GM12872 (cell line): ENCODE measurements around the gene OGFOD3.

ENCODE experiments used
- CTCF ChIP-seq: IDR thresholded peaks from 3 replicates; pipeline ENCODE4 v1.5.1; 2011; ENCODE audit warnings: low read depth, mild to moderate bottlenecking, low read length, moderate library complexity; ENCODE audit not compliant: insufficient read depth

The OGFOD3 gene

GRCh38 chr17:82377924-82378740, 40.3 kb downstream of the OGFOD3 start:
- TF ChIP-seq CTCF: no peak

- no peak for TF ChIP-seq CTCF
Observed at GRCh38 chr17:82376042-82376730, 42.2 kb downstream of the OGFOD3 start.

GRCh38 chr17:82375359-82376041, 42.9 kb downstream of the OGFOD3 start:
- TF ChIP-seq CTCF: no peak

- no peak for TF ChIP-seq CTCF
Observed at GRCh38 chr17:82374626-82375331, 43.6 kb downstream of the OGFOD3 start.

GRCh38 chr17:82373731-82374625, 44.4 kb downstream of the OGFOD3 start:
- no peak for TF ChIP-seq CTCF

GRCh38 chr17:82372249-82373071, 45.9 kb downstream of the OGFOD3 start:
- no peak for TF ChIP-seq CTCF
